ENCODE data around the gene CDC34.

Gene CDC34

DNA sequence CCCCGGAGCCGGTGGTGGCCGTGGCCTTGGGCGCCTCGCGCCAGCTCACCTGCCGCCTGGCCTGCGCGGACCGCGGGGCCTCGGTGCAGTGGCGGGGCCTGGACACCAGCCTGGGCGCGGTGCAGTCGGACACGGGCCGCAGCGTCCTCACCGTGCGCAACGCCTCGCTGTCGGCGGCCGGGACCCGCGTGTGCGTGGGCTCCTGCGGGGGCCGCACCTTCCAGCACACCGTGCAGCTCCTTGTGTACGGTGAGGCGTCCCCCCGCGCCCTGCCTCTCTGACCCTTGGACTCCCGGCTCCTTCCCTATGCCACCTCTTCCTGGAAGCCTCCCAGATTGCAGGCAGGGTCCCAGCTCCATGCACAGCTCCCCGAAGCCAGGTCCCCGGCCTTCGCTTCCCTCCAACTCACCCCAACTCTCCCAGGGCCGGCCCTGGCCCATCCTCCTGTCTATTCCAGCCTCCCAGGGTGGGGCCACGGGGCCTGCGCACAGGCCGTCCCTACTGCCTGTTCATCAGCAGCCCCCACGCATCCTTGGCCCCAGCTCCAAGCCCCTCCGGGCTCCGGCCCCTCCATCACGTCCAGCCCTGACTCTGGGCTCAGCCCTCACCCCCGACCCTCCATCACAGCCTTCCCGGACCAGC is 33.6 kb upstream of the CDC34 start:
- DNase-seq: no peak

DNA sequence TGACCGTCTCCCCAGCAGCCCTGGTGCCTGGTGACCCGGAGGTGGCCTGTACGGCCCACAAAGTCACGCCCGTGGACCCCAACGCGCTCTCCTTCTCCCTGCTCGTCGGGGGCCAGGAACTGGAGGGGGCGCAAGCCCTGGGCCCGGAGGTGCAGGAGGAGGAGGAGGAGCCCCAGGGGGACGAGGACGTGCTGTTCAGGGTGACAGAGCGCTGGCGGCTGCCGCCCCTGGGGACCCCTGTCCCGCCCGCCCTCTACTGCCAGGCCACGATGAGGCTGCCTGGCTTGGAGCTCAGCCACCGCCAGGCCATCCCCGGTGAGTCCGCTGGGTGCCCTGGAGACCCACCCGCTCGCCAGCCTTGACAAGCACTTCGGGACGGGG is 33.1 kb upstream of the CDC34 start:
- no peak for DNase-seq

DNA sequence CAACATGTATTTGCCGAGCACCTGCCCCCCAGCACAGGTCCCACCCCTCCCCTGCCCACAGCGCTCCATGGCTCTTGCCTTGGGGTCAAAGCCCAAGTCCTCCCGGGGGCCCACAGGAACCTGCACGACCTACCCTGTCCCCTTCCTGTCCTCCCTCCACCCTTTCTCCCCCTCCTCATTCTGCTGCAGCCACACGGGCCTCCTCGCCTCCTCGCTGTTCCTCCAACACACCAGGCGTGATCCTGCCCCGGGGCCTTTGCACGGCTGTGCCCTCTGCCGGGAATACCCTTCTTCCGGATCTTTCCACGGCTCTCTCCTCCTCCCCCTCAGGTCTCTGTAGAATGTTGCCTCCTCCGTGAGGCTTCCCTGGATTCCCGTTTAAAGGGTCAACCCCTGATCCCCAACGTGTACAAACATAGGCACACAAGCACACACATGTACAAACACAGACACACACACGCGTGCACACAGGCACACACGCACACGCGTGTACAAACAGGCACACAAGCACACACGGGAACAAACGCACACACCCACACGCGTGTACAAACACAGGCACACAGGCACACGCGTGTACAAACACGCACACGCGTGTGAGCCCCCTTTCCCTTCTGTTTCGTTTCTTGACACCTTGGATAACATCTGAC is 32.5 kb upstream of the CDC34 start:
- no peak for DNase-seq

DNA sequence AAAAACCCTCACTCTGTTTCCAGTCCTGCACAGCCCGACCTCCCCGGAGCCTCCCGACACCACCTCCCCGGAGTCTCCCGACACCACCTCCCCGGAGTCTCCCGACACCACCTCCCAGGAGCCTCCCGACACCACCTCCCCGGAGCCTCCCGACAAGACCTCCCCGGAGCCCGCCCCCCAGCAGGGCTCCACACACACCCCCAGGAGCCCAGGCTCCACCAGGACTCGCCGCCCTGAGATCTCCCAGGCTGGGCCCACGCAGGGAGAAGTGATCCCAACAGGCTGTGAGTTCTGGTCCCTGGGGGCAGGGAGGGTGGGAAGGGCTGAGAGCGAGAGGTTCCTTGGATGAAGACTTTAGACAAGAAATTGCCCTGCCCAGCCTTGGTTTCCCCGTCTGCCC is 29.9 kb upstream of the CDC34 start:
- no peak for DNase-seq

DNA sequence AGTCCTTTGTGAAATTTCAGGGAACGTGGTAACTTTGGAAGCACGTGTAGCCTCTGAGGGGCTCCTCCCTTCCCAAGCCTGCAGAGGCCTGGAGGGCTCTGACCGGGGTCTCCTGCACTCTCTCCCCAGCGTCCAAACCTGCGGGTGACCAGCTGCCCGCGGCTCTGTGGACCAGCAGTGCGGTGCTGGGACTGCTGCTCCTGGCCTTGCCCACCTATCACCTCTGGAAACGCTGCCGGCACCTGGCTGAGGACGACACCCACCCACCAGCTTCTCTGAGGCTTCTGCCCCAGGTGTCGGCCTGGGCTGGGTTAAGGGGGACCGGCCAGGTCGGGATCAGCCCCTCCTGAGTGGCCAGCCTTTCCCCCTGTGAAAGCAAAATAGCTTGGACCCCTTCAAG is 26.9 kb upstream of the CDC34 start:
- no peak for DNase-seq

DNA sequence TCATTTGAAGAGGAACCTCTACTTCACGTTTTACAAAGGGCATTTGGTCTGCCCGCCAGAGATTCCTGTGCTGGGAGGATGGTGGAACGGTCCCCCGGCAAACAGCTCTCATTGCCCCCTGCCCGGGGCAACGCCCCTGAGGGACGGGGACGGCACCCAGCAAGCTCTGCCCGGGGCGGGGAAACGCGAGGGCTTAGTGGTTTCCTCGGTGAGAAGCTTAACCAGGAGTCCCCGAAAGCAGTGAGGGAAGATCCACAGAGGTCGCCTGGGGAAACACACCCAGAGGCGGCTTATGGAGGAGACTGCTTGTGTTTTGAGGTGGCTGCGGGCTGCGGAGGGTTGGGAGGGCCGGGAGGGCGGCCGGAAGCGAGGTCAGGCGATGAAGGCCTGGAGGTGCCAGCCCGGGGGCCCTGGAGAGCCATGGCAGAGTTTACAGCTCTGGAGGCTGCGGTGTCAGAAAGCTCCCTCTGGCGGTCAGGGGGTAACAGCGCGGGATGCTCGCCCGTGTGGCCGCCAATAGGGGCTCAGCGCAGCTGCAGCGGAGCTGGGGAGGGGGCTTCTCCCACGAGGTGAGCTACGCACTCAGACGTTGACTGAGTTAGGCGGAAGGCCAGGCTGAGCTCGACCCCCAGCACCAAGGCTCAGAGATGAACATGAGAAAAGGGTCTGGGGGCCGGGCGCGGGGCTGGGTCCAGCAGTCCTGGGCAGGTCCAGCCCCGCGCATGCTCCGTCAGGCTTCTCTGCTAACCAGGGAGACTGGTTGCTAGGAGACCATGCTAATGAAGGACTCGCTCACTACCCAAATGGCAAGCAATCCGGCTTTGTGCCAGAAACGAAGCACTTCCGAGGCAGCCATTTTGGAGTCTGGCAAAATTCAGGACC is 24.9 kb upstream of the CDC34 start:
- peak; percentile 97 for DNase-seq

DNA sequence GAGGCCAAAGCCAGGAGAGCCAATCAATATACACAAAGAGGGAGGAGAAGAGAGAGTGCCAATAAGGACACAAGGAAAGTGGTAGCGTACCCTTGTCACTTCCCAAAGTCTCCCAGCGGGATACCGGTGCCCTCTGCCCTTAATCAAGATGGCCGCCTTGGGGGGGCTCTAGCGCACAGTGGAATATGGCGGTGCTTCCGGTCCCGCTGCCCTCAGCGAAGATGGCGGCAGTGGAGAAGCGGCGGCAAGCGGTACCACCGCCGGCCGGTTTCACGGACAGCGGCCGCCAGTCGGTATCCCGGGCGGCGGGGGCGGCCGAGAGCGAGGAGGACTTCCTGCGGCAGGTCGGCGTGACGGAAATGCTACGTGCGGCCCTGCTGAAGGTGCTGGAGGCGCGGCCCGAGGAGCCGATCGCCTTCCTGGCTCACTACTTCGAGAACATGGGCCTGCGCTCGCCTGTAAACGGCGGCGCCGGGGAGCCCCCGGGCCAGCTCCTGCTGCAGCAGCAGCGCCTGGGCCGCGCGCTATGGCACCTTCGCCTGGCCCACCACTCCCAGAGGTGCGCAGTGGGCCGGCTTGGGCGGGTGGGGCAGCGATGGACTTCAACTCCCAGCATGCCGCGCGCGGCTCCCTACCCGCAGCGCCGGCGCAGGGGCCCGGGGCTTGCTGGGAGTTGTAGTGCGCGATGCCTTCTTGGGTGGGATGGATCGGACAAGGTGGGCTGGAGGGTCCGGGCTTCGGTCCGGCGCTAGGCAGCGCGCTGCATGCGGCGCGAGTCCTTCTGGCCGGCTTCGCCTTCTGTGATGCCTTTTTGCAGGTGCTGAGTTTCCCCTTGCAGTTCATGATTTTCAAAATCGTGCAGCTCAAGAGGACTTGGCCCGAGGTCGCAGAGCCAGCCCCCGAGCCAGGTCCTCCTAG is 24.0 kb upstream of the CDC34 start, which contains the start of gene TPGS1:
Gene TPGS1 (plus strand): TSS at position 212 of the 918 bp plus-strand sequence. CDS start 10 bp downstream, at position 222.
- DNase-seq: peak; percentile 95

DNA sequence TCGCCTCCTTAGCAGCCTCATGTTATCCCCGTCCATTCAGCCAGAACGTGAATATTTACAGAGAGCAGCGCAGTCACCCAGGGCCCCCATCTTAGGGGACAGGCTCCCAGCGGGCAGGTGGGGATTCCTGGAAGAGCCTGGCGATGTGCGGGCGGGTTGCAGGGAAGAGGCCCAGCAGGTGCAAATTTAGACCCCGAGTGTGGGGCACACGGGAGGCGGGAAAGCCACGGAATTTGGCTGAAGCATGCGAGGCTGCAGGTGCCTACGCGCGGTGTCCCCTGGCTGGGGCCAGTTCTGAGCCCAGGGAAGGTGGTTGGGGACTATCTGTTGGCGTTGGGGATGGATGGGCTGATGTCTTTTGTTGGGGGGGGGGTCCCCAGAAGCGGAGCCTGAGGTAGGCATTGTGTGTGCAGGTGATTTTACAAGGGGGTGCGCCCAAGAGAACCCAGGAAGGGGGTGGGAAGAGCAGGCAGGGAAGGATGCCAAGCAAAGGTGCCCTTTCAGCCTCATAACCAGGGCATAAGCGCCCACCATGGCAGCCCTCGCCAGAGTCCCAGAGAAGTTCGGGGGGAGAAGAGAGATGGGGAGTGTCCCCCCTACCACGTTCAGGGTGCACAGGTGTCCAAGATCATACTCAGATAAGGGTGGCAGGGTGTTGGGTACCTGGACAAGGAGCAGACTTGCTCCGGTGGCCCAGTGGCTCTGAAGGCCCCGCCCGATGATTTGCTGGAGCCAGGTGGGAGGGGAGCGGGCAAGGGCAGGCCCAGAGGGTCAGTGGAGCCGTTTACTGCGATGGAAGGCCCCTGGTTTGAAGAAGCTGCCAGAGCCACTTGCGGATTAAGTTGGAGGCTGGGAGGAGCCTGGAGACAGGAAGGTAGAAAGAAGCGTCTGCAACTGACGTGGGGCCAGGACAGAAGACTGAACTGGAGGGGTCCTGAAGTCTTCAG is 23.1 kb upstream of the CDC34 start:
- no peak for DNase-seq

DNA sequence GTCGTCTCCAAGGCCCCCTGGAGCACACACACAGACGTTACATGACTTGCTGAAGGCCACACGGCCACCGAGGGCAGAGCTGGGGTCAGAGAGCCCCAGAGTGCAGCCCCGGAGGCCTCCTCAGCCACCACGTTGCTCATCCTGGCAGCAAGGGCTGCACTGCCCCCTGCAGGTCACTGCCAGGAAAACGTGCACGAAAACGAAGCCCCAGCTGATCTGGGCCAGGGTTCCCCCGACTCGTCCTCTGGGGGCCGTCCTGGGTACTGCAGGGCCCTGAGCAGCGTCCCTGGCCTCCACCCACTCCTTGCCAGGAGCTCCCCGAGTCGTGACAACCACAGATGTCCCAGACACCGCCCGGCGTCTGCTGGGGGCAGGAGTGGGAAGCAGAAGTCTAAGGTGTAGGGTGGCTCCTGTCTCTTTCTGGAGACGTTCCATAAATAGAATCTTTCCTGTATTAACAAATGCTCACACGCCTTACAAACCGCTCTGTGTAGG is 20.9 kb upstream of the CDC34 start:
- DNase-seq: peak; percentile 97

DNA sequence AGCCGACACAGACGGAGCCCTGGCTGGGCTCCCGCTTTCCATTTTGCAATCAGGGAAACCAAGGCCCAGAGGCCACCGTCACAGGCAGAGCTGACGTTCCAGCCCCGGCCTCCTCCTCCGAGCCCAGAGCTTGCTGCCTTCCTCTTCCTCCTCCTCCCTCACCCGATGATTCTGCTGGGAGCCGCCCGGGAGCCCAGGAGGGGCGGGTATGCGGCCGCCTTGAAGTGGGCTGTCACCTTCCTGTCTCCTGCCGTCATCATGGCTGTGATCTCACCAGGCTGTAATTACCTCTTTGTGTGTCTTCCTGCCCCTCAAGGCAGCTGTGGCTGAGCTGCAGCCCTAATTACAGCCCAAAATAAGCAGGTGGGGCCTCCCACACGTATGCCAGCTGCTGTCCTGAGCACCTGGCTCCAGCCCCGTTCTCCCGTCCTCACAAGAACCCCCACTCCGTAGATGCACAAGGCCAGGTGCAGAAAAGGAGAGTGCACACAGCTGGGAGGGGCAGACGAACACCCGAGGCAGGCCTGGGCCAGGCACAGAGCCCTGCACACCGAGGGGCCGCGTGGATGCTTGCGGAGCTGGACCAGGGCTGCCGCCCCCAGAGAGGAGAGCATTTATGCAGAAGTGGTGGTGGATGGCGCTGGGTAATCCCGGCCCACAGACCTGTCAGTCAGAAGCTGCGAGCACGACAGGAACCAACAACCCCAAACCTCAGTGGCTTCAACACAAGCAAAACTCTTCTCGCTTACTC is 20.3 kb upstream of the CDC34 start:
- DNase-seq: peak; percentile 94

DNA sequence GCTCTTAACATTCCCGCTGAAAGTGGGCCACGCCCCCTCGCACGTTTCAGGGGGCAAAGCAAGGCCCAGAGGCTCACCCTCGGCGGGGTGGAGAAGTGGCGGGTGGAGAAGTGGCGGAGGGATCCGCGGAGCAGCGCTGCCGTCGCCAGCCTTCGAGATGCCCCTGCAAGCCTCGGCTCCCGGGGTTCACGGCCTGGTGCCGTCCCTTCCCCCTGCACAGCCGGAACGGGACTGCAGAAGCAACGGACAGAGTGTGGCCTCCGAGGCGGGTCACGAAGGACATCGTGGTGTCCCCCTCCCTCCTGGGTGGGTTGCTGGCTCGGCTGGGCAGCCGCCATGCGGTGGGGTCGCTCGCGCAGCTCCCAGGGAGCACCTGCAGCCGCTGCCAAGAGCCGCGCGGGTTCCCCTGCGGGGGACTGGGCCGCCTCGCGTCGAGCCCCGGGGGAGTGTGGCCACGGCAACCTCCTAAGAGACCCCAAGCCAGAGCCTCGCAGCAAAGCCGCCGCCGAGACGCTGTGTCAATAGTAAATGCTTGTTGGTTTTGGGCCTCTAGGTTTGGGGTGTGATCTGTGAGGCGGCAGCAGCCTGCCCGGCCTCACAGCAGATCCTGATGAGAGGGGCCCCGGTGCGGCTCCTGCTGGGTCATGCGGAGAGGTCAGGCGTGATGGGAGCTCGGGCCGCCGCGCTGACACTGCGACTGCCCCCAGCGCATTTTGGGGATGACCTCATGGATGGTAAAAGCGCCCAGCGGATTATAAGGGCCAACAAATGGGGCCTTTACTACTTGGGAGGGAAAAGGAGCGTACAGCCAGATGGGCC is 18.8 kb upstream of the CDC34 start:
- DNase-seq: no peak

DNA sequence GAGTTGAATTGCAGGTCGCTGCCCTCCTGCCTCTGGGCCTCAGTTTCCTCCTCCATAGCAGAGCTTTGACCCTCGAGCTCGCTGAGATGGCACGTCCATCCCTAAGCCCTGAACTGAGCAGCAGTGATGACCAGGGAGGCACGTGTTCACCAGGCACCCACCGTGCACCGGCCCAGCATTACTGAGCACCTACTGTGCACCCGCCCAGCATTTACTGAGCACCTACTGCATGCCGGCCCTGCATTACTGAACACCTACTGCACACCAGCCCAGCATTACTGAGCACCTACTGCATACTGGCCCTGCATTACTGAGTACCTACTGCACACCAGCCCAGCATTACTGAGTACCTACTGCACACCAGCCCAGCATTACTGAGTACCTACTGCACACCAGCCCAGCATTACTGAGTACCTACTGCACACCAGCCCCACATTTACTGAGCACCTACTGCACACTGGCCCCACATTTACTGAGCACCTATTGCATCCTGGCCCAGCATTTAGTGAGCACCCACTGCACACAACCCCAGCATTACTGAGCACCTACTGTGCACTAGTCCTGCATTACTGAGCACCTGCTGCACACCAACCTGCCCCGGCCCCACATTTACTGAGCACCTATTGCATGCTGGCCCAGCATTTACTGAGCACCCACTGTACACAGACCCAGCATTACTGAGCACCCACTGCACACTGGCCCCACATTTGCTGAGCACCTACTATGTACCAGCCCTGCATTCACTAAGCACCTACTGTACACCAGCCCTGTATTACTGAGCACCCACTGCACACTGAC is 18.0 kb upstream of the CDC34 start:
- no peak for DNase-seq

DNA sequence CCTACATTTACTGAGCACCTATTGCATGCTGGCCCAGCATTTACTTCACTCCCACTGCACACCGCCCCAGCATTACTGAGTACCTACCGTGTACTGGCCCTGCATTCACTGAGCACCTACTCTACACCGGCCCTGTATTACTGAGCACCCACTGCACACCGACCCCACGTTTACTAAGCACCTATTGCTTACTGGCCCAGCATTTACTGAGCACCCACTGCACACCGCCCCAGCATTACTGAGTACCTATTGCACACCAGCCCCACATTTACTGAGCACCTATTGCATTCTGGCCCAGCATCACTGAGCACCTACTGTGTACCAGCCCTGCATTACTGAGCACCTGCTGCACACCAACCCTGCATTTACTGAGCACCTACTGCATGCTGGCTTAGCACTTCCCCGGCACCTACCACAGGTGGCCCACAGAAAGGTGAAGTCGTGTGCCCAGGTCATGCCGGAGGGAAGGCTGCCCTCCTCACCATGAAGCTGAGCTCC is 17.3 kb upstream of the CDC34 start:
- no peak for DNase-seq

DNA sequence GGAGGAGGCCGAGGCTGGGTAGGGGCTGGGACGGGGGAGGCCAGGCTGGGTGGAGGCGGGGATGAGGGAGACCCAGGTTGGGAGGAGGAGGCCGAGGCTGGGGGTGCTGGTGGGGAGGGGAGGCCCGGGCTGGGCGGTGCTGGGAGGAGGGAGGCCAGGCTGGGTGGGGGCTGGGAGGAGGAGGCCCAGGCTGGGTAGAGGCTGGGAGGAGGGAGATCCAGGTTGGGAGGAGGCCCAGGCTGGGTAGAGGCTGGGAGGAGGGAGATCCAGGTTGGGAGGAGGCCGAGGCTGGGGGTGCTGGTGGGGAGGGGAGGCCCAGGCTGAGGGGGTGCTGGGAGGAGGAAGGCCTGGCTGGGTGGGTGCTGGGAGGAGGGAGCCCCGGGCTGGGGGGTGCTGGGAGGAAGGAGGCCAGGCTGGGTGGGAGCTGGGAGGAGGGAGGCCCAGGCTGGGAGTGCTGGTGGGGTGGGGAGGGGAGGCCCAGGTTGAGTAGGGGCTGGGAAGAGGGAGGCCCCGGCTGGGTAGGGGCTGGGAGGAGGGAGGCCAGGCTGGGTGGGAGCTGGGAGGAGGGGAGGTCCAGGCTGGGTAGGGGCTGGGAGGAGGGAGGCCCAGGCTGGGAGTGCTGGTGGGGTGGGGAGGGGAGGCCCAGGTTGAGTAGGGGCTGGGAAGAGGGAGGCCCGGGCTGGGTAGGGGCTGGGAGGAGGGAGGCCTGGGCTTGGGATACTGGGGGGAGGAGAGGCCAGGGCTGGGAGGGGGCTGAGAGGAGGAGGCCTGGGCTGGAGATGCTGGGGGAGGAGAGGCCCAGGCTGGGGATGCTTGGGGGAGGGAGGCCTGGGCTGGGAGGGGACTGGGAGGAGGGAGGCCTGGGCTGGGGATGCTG is 13.6 kb upstream of the CDC34 start:
- DNase-seq: no peak

DNA sequence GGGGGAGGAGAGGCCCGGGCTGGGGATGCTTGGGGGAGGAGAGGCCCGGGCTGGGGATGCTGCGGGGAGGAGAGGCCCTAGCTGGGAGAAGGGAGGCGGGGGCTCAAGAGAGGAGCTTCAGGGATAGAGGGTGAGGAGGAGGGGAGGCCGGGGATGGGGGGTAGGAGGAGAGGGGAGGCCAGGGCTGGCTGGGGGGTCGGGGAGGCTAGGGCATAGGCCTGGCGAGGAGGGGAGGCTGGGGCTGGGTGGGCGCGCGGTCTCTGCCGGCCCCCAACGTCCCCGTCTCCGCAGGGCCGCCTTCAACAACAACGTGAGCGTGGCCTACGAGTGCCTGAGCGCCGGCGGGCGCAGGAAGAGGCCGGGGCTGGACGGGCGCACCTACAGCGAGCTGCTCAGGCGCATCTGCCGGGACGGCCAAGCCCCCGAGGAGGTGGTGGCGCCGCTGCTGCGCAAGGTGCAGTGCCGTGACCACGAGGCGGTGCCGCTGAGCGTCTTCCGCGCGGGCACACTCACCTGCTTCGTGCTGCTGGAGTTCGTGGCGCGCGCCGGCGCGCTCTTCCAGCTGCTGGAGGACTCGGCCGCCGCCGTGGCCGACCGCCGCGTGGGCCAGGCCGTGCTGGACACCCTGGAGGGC is 12.8 kb upstream of the CDC34 start:
- DNase-seq: peak; percentile 84

DNA sequence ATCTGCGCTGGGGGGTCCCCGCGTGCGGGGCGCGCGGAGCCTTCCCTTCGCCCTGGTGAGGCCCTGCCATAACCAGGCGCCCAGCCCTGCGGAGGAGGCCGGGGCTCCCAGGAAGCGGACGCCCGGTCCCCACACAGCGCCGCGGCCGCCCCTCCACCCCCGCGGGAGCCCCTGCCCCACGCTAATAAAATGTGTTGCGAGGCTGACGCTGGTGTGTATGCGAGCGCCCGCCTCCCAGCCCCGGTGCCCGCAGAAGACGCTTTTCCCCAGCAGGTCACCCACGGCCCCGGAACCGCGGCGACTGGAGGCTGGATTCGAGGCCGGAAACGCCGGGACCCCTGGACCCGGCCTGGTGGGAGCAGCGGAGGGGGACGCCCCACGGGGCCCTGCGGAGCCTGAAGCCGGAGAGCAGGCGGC is 12.1 kb upstream of the CDC34 start:
- DNase-seq: no peak

DNA sequence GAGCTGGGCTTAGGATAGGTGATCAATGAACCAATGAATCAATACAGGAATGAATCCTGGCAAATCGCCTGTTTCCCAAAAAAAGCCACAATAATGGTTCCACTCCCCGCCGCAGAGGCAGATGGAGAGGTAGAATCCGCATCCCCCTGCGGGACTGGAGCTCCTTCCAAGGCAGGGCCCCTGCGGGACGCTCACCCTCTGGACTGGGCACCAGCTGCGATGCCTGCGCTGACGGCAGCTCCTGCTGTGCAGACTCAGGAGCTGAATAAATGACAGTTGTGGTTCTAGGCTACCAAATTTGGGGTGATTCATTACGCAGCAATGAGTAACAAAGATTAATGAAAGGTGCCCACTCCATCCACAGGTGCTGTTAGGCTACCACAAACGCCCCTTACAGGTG is 8.8 kb upstream of the CDC34 start:
- no peak for DNase-seq
